ENCODE data around the gene PIBF1.

Gene PIBF1

DNA sequence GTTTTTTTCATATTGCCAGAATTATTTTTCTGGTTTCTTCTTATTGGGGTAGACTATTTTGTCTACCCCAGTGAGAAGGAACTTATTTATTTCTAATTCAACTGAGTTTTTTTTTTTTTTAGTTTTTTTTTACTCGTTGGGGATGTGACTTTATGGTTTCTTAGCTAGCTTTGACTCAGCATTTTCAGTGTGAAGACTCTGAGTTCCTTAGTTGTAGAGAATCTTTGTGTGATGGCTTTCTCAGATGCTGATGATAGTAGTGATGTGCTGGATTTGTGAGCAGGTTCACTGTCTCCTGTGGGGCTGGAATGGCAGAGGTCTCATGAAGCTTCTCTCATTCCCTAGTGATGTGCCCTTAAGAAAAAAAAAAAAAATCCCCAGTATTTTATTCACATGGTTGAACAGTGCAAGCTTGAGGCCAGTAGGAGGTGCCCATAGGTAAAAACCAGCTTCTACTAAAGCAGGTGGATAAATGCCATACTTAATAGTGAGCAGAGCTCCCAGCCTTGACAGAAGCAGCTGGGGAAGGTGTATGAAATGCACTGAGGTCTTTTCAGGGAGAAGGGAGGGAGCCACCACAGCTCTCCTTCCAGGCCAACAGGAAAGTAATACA is 170.7 kb downstream of the PIBF1 start:
- H3K4me3 ChIP-seq (ENCODE audit: low read depth, low read length), result no peak overlapping the region
- DNase-seq (ENCODE audit: low read depth), result no peak
- TF ChIP-seq CTCF (IDR thresholded peaks at IDR 0.05; ENCODE audit: insufficient read depth, low read depth, low read length, missing control alignments), result no peak

DNA sequence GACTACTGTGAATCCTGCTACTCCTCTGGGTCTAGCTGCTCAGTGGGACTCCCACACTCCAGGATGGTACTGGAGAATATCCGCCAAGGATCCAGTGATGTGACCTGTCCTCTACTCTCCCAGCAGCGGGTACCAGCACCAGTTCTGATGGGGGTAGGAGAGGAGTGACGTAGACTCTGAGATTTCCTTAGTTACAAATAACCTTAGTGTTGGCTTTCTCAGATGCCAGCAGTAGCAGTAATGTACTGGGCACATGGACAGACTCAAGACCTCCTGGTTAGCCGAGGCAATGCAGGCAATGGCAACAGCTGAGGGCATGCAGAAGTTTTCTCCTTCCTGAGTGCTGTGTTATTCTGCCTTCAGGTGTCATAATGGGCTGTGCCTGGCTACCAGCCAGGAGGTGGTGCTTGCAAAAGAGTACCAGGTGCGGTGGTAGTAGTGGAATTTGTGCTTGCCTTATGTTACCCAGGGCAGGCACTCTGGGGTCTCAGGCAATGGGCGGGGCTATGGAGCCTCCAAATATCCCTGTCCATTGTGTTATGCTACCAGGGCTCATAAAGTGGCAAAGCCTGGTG is 171.5 kb downstream of the PIBF1 start:
- DNase-seq (ENCODE audit: low read depth), result no peak
- no peak overlapping the region for H3K4me3 ChIP-seq (ENCODE audit: low read depth, low read length)
- TF ChIP-seq CTCF (IDR thresholded peaks at IDR 0.05; ENCODE audit: insufficient read depth, low read depth, low read length, missing control alignments), result no peak

DNA sequence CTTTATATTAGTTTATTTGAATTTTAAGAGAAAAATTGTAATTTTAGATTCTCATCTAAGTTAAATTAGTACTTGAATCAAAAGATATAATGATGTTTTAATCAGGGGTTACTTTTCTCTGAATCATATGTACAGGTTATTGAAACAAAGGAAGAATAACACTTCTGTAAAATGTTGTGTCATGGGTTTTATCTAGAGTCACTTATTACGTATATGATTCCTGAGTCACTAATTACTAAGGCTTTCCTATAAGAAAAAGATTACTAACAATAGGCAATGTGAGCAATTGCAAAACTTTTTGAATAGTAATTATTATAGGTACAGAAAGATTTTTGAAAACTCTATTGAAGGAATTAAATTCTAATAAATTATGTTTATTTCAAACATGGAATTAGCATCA is 177.7 kb downstream of the PIBF1 start:
- TF ChIP-seq CTCF (IDR thresholded peaks at IDR 0.05; ENCODE audit: insufficient read depth, low read depth, low read length, missing control alignments), result no peak
- no peak for DNase-seq (ENCODE audit: low read depth)
- no peak overlapping the region for H3K4me3 ChIP-seq (ENCODE audit: low read depth, low read length)

DNA sequence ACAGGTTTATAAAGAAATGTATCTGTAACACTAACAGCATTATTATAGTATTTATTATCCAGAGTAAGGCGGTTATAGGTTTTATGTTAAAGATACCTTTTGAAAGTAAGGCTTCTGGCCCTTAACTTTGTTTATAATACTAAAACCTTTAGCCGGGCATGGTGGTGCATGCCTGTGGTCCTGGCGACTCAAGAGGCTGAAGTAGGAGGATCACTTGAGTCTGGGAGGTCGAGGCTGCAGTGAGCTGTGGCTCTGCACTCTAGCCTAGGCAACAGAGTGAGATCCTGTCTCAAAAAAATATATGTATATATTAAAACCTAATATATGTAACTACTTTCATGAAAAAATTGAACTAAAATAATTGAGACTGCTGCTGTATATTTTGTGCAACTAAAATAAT is 178.2 kb downstream of the PIBF1 start:
- TF ChIP-seq CTCF (IDR thresholded peaks at IDR 0.05; ENCODE audit: insufficient read depth, low read depth, low read length, missing control alignments), result no peak
- H3K4me3 ChIP-seq (ENCODE audit: low read depth, low read length), result no peak overlapping the region
- DNase-seq (ENCODE audit: low read depth), result no peak

DNA sequence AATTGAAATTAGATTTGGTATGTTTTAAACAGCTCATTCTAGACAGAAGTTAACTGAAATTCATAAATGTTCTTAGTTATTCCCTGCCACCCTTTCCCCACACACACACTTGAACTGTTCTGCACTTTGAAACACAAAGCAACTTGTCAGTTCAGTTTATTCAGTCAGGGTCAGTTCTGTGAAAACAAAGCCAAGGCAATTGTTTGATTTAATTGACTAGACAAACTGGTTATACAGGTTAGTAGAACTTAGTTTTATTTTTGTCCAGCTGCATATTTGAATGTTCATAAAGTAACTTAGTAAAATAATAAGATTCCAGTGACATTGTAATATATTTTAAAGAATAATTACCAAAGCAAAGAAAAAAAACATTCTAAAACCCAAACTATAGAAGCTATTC is 178.6 kb downstream of the PIBF1 start:
- H3K4me3 ChIP-seq (ENCODE audit: low read depth, low read length), result no peak overlapping the region
- DNase-seq (ENCODE audit: low read depth), result no peak
- TF ChIP-seq CTCF (IDR thresholded peaks at IDR 0.05; ENCODE audit: insufficient read depth, low read depth, low read length, missing control alignments), result no peak

- H3K4me3 ChIP-seq (ENCODE audit: low read depth, low read length), result no peak overlapping the region
- TF ChIP-seq CTCF (IDR thresholded peaks at IDR 0.05; ENCODE audit: insufficient read depth, low read depth, low read length, missing control alignments), result no peak
- DNase-seq (ENCODE audit: low read depth), result no peak
Observed at GRCh38 chr13:72963762-72964161, 181.8 kb downstream of the PIBF1 start.

All from GM12865 (cell line).